ENCODE results near the gene CD93.

Gene CD93

GRCh38 chr20:23034721-23035671, 51.1 kb downstream of the CD93 start, which contains the start of gene SSTR4:
SSTR4 (plus strand) TSS chr20:23035312; CDS start chr20:23035484, 172 bp downstream.
- DNase-seq (ENCODE audit: low read depth), result no peak

- no peak for DNase-seq (ENCODE audit: low read depth)
Measured at GRCh38 chr20:23033918-23034317, 52.2 kb downstream of the CD93 start.

- no peak for DNase-seq (ENCODE audit: low read depth)
Measured at GRCh38 chr20:23032750-23033078, 53.4 kb downstream of the CD93 start.

GRCh38 chr20:23032056-23032749, 53.9 kb downstream of the CD93 start:
- no peak for DNase-seq (ENCODE audit: low read depth)

- no peak for DNase-seq (ENCODE audit: low read depth)
Measured at GRCh38 chr20:23031346-23031745, 54.8 kb downstream of the CD93 start.

Measured in EH (cell line).